Kidney epithelial cell (primary cell): ENCODE measurements around the gene GATA2. TPM values are rescaled to one million over a fixed set of nuclear protein-coding genes. Genes with fewer than 3 reads are reported as not detected.

Experiments used
- DNase-seq: peaks from one replicate; pipeline ENCODE4 v3.0.0-alpha.2; 2010; ENCODE audit warnings: low read depth
- H3K27me3 ChIP-seq: 2 replicates; pipeline ENCODE4 v1.6.0; 2011; ENCODE audit warnings: low read length; ENCODE audit not compliant: control insufficient read depth, insufficient read depth
- H3K36me3 ChIP-seq: 2 replicates; pipeline ENCODE4 v1.5.1; 2011; ENCODE audit warnings: low read length; ENCODE audit not compliant: control insufficient read depth, insufficient read depth
- H3K4me3 ChIP-seq: 2 replicates; pipeline ENCODE4 v1.5.1; 2011; ENCODE audit warnings: low read depth, mild to moderate bottlenecking, control low read depth, low read length
- CTCF ChIP-seq: IDR thresholded peaks from 2 replicates; pipeline ENCODE4 v1.5.1; 2011; ENCODE audit warnings: mild to moderate bottlenecking, moderate library complexity, low read length, control low read depth, inconsistent platforms; ENCODE audit not compliant: insufficient read depth, poor library complexity, severe bottlenecking
- total RNA-seq: library from RNA; depleted of rRNA; stranded (reverse); fragments of >200 nt; gene quantifications from 2 replicates; pipeline ENCODE4 v1.2.3, GENCODE V29; 2015

Gene GATA2
- total RNA-seq, 1 donor from 2014 or later, result 5.6 TPM

- Histone ChIP-seq H3K27me3 (peaks cover 12% of the 10 kb centered on the region), H3K36me3 (no peaks in the 10 kb centered on the region), H3K4me3 (no peak overlapping the region)
- TF ChIP-seq CTCF, result no peak
- DNase-seq, result no peak
Measured at GRCh38 chr3:128445357-128445756, 47.6 kb downstream of the GATA2 start.

- no peak for TF ChIP-seq CTCF
- Histone ChIP-seq H3K36me3 (no peaks in the 10 kb centered on the region), H3K27me3 (peaks cover 21% of the 10 kb centered on the region), H3K4me3 (no peak overlapping the region)
- no peak for DNase-seq
Measured at GRCh38 chr3:128443771-128444170, 49.2 kb downstream of the GATA2 start.

GRCh38 chr3:128442949-128443348 lies 50.1 kb downstream of the GATA2 start:
- no peak for TF ChIP-seq CTCF
- H3K27me3 ChIP-seq, result peaks cover 23% of the 10 kb centered on the region
- no peak overlapping the region for H3K4me3 ChIP-seq
- H3K36me3 ChIP-seq, result no peaks in the 10 kb centered on the region
- DNase-seq, result no peak

DNA sequence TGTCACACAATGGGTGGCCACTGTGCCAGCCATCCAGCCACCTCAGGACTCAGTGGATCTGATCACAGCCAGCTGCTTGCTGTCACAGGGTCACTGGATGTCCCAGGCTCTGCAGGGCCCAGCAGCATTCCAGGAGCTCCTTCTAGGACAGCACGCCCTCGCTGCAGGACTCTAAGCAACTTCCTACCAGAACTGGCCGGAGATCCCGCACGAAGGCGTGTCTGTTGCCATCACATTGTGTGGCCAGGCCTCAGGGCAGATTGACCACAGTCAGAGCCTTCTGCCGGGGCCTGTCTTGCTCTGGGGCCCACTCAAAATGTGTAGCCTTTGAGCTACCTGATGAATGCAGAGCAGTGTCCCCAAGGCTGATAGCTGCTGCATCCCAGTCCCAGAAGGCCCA lies 50.9 kb downstream of the GATA2 start:
- DNase-seq, result no peak
- TF ChIP-seq CTCF, result no peak
- Histone ChIP-seq H3K27me3 (peaks cover 23% of the 10 kb centered on the region), H3K4me3 (no peak overlapping the region), H3K36me3 (no peaks in the 10 kb centered on the region)

- Histone ChIP-seq H3K36me3 (no peaks in the 10 kb centered on the region), H3K4me3 (no peak overlapping the region), H3K27me3 (peaks cover 39% of the 10 kb centered on the region)
- no peak for TF ChIP-seq CTCF
- DNase-seq, result no peak
Measured at GRCh38 chr3:128439226-128439625, 53.8 kb downstream of the GATA2 start.

DNA sequence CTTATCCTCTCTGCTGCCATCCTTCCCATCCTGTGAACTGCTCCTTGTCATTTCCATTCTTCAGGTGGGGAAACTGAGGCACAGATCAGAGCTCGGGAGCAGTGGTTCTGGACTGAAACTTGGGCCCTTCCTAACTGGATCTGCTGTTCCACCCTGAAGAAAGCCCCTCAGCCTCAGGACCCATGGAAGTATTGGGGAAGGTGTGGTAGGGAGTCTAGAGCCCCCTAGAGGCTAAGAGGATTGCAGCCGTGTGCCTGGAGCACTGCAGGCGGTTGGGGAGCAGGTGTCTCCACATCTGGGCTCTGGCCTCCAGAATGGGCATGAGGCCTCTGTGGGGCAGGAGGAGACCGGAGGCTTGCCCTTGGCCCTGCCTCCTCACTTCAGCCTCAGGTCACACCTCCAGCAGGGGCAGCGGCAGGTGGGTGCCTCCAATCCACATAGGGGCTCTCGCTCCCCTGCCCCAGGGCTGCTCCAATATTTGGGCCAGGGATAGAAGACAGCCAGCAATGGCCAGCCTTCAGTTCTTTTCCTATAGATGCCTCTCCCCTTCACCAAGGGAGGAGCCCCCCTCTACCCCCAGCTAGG lies 54.4 kb downstream of the GATA2 start:
- Histone ChIP-seq H3K27me3 (peaks cover 46% of the 10 kb centered on the region), H3K36me3 (no peaks in the 10 kb centered on the region), H3K4me3 (no peak overlapping the region)
- no peak for DNase-seq
- TF ChIP-seq CTCF, result peak; percentile 48
